Activated CD4-positive, alpha-beta memory T cell treated with anti-CD3 and anti-CD28 coated beads, Interleukin-2, amount 10 ng/mL, durations not matched to agents 7 days and 5 days (primary cell): ENCODE measurements around the gene EMX2. TPM values are rescaled to one million over a fixed set of nuclear protein-coding genes. Genes with fewer than 3 reads are reported as not detected.
"Not testable (repeated sequence)": the region's sequence is repeated elsewhere in the genome, so short reads cannot be mapped to it uniquely, and the experiment has no call there.

Source experiments
- CTCF ChIA-PET: fragments of 350-600 bp; sonication (Branson Sonifier 250); formaldehyde crosslinking; loops from one replicate; lab custom pipeline; 2021; ENCODE audit warnings: antibody characterized with exemption, inconsistent platforms; lab: Charles Lee
- POLR2A ChIA-PET: fragments of 350-600 bp; sonication (Branson Sonifier 250); formaldehyde crosslinking; loops from one replicate; lab custom pipeline; 2021; ENCODE audit warnings: antibody characterized with exemption; lab: Charles Lee
- DNase-seq: peaks from one replicate; pipeline ENCODE4 v3.0.0-alpha.2; 2020
- H3K27ac Mint-ChIP-seq: one replicate; pipeline ENCODE4 v1.8.0; 2021; ENCODE audit warnings: mild to moderate bottlenecking, mixed read lengths
- H3K27me3 Mint-ChIP-seq: one replicate; pipeline ENCODE4 v1.8.0; 2021; ENCODE audit warnings: mixed read lengths
- H3K36me3 Mint-ChIP-seq: one replicate; pipeline ENCODE4 v1.8.0; 2021; ENCODE audit warnings: low read depth, mixed read lengths
- H3K4me1 Mint-ChIP-seq: one replicate; pipeline ENCODE4 v1.8.0; 2021; ENCODE audit warnings: mixed read lengths
- H3K4me3 Mint-ChIP-seq: one replicate; pipeline ENCODE4 v1.8.0; 2021; ENCODE audit warnings: mild to moderate bottlenecking, mixed read lengths
- H3K9me3 Mint-ChIP-seq: one replicate; pipeline ENCODE4 v1.8.0; 2021; ENCODE audit warnings: mixed read lengths
- total RNA-seq, 2 experiments: library from RNA; stranded (reverse); gene quantifications; one replicate each; pipeline ENCODE4 v1.2.3, GENCODE V29; 2021

EMX2 gene
- total RNA-seq: not detected

- DNase-seq: no peak
- peaks cover 15% of the 10 kb centered on the region for H3K4me1 Mint-ChIP-seq
- H3K27me3 Mint-ChIP-seq: peaks cover 83% of the 10 kb centered on the region
- ChIA-PET POLR2A (no interaction called here), CTCF (no interaction called here)
- no peak within 1 kb of the TSS for H3K4me3 Mint-ChIP-seq
- H3K9me3 Mint-ChIP-seq: no peaks in the 10 kb centered on the region
- no peak within 1 kb of the TSS for H3K27ac Mint-ChIP-seq
- H3K36me3 Mint-ChIP-seq: no peaks in the 10 kb centered on the region
Observed at GRCh38 chr10:117542706-117543224, at the start of gene EMX2. Gene EMX2, plus strand, starts transcription at chr10:117542746. Its CDS starts 522 bp downstream, at chr10:117543268.

- no peak overlapping the region for H3K27ac Mint-ChIP-seq
- no peak overlapping the region for H3K4me3 Mint-ChIP-seq
- no peak for DNase-seq
- no peaks in the 10 kb centered on the region for H3K36me3 Mint-ChIP-seq
- H3K27me3 Mint-ChIP-seq: peaks cover 29% of the 10 kb centered on the region
- no peaks in the 10 kb centered on the region for H3K4me1 Mint-ChIP-seq
- ChIA-PET CTCF (interaction anchor here (0.9 to 3.8 kb wide), 10 partner anchors 17 to 963 kb away, joined by 3 to 30 read pairs (median 3); no protein-coding TSS in a partner anchor), POLR2A (no interaction called here)
- no peaks in the 10 kb centered on the region for H3K9me3 Mint-ChIP-seq
Observed at GRCh38 chr10:117496031-117496430, 46.5 kb upstream of the EMX2 start.

- no peak overlapping the region for H3K27ac Mint-ChIP-seq
- DNase-seq: peak; percentile 65
- no peaks in the 10 kb centered on the region for H3K9me3 Mint-ChIP-seq
- no peak overlapping the region for H3K4me3 Mint-ChIP-seq
- ChIA-PET POLR2A (no interaction called here), CTCF (interaction anchor here (0.8 to 3.8 kb wide), 19 partner anchors 10 to 964 kb away, joined by 3 to 30 read pairs (median 3); no protein-coding TSS in a partner anchor)
- no peaks in the 10 kb centered on the region for H3K4me1 Mint-ChIP-seq
- peaks cover 29% of the 10 kb centered on the region for H3K27me3 Mint-ChIP-seq
- no peaks in the 10 kb centered on the region for H3K36me3 Mint-ChIP-seq
Observed at GRCh38 chr10:117496616-117497028, 45.9 kb upstream of the EMX2 start.

DNA sequence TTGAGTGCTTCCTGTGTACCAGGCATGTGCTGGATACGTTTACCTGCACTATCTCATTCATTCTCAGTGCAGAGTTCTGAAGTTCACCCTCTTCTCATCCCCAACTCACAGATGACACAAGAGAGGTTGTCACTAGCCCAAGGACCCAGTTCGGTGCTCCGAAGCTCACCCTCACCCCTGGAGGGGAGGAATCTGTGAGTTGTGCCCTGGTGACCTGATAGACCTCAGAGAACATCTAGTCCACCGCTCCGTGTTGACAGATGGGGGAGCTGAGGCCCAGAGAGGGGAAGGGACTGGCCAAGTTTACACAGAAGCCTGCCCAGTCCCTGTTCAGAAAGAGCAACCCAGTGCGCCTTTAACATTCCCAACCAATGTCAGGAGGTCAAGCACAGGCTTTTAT, 44.8 kb upstream of the EMX2 start:
- H3K36me3 Mint-ChIP-seq: no peaks in the 10 kb centered on the region
- no peaks in the 10 kb centered on the region for H3K9me3 Mint-ChIP-seq
- no peaks in the 10 kb centered on the region for H3K4me1 Mint-ChIP-seq
- CTCF ChIA-PET: interaction anchor here (1.0 to 3.8 kb wide), 5 partner anchors 13 to 961 kb away, joined by 3 to 30 read pairs (median 7); no protein-coding TSS in a partner anchor
- no peak overlapping the region for H3K4me3 Mint-ChIP-seq
- no peak overlapping the region for H3K27ac Mint-ChIP-seq
- DNase-seq: no peak
- peaks cover 24% of the 10 kb centered on the region for H3K27me3 Mint-ChIP-seq
- POLR2A ChIA-PET: no interaction called here

- ChIA-PET POLR2A (no interaction called here), CTCF (no interaction called here)
- no peak for DNase-seq
- no peak overlapping the region for H3K4me3 Mint-ChIP-seq
- no peaks in the 10 kb centered on the region for H3K9me3 Mint-ChIP-seq
- no peaks in the 10 kb centered on the region for H3K4me1 Mint-ChIP-seq
- H3K27me3 Mint-ChIP-seq: peaks cover 15% of the 10 kb centered on the region
- no peak overlapping the region for H3K27ac Mint-ChIP-seq
- H3K36me3 Mint-ChIP-seq: no peaks in the 10 kb centered on the region
Observed at GRCh38 chr10:117499248-117500105, 43.1 kb upstream of the EMX2 start.

- CTCF ChIA-PET: no interaction called here
- no peaks in the 10 kb centered on the region for H3K4me1 Mint-ChIP-seq
- H3K36me3 Mint-ChIP-seq: no peaks in the 10 kb centered on the region
- POLR2A ChIA-PET: no interaction called here
- no peak for DNase-seq
- H3K4me3 Mint-ChIP-seq: no peak overlapping the region
- H3K27me3 Mint-ChIP-seq: peaks cover 12% of the 10 kb centered on the region
- no peak overlapping the region for H3K27ac Mint-ChIP-seq
- no peaks in the 10 kb centered on the region for H3K9me3 Mint-ChIP-seq
Observed at GRCh38 chr10:117500456-117500855, 42.1 kb upstream of the EMX2 start.

- ChIA-PET CTCF (interaction anchor here (0.7 kb wide), 1 partner anchor 285 kb away, joined by 3 read pairs; no protein-coding TSS in a partner anchor), POLR2A (no interaction called here)
- Mint-ChIP-seq H3K27me3 (peaks cover 7% of the 10 kb centered on the region), H3K36me3 (no peaks in the 10 kb centered on the region), H3K4me3 (no peak overlapping the region), H3K27ac (no peak overlapping the region), H3K9me3 (no peaks in the 10 kb centered on the region), H3K4me1 (no peaks in the 10 kb centered on the region)
- DNase-seq: no peak
Observed at GRCh38 chr10:117501460-117502035, 41.0 kb upstream of the EMX2 start.

- no peaks in the 10 kb centered on the region for H3K9me3 Mint-ChIP-seq
- no peaks in the 10 kb centered on the region for H3K4me1 Mint-ChIP-seq
- ChIA-PET POLR2A (no interaction called here), CTCF (no interaction called here)
- no peak overlapping the region for H3K4me3 Mint-ChIP-seq
- H3K36me3 Mint-ChIP-seq: no peaks in the 10 kb centered on the region
- no peak overlapping the region for H3K27ac Mint-ChIP-seq
- peaks cover 5% of the 10 kb centered on the region for H3K27me3 Mint-ChIP-seq
- DNase-seq: no peak
Observed at GRCh38 chr10:117502421-117503243, 39.9 kb upstream of the EMX2 start.

DNA sequence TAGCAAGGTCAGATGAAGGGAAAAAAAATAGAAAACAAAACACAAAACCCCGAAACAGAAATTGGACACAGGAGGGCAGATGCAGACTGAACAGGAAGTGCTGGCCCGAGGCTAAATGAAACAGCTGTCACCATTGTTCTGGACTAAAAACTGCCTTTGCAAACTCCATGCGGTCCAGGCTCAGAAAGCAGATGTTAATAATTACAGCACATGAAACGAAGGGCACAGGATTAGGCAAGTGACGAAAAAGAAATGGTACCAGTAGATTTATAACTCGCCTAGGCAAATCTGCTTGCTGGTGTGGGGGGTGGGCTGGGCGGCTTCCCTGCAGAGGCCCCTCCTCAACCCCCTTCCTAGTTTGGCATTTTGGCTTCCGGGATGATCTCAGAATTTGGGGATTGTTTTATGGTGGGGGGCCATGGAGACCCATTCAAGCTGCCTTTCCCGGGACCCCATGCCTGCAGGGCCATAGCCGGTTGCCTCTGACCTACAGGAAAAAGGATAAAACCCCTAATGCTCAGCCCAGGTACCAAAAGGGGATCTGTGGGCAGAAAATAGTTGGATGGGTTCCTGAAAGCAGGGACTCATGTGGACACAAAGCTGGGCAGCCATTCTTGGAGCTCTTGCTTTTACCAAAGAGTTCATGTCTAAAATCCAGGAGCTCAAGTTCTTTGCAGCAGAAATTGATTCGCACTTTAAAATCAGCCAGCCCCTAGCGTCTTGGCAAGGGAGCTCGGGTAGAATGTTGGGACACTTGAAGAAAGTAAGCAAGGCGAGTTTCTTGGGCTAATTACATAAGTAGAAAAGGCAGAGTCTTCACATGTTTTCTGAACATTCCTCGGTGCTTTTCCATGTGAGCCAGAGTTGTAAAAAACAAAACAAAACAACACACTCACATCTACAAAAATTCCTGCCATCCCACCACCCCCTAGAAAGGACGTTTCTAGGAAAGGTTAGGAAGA, 39.0 kb upstream of the EMX2 start:
- H3K4me1 Mint-ChIP-seq: no peaks in the 10 kb centered on the region
- DNase-seq: no peak
- H3K27me3 Mint-ChIP-seq: peaks cover 5% of the 10 kb centered on the region
- H3K9me3 Mint-ChIP-seq: no peaks in the 10 kb centered on the region
- H3K4me3 Mint-ChIP-seq: no peak overlapping the region
- H3K36me3 Mint-ChIP-seq: no peaks in the 10 kb centered on the region
- no peak overlapping the region for H3K27ac Mint-ChIP-seq
- ChIA-PET POLR2A (no interaction called here), CTCF (no interaction called here)

DNA sequence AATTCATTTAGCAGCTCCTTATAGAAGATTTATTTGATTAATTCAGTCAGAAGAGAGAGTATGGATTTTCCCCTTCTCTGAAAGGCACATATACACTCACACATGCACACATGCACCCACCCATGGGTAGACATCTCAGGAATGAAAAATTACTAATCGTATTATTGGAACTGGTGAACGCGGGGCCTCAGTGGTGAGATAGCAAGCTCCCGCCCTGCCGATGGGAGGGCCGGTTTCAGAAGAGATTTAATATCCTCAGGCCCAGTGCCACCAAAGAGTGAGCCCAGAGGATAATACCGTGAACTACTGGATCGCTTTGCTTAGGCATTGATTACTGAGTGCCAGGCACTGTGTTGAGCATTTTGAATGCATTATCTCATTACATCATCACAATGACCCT, 38.0 kb upstream of the EMX2 start:
- CTCF ChIA-PET: no interaction called here
- no peaks in the 10 kb centered on the region for H3K36me3 Mint-ChIP-seq
- H3K27me3 Mint-ChIP-seq: peaks cover 5% of the 10 kb centered on the region
- no peak overlapping the region for H3K27ac Mint-ChIP-seq
- H3K4me1 Mint-ChIP-seq: no peaks in the 10 kb centered on the region
- POLR2A ChIA-PET: no interaction called here
- no peaks in the 10 kb centered on the region for H3K9me3 Mint-ChIP-seq
- no peak for DNase-seq
- no peak overlapping the region for H3K4me3 Mint-ChIP-seq

GRCh38 chr10:117507081-117507480, 35.5 kb upstream of the EMX2 start:
- H3K27me3 Mint-ChIP-seq, POLR2A ChIA-PET, H3K27ac Mint-ChIP-seq, H3K4me3 Mint-ChIP-seq, H3K36me3 Mint-ChIP-seq, H3K9me3 Mint-ChIP-seq, DNase-seq, H3K4me1 Mint-ChIP-seq, CTCF ChIA-PET: not testable (repeated sequence)

GRCh38 chr10:117509573-117509972, 33.0 kb upstream of the EMX2 start:
- H3K27ac Mint-ChIP-seq: no peak overlapping the region

More at GRCh38 chr10:117509573-117509972, 33.0 kb upstream of the EMX2 start:
- Mint-ChIP-seq H3K4me3 (no peak overlapping the region), H3K4me1 (no peaks in the 10 kb centered on the region), H3K27me3 (peaks cover 8% of the 10 kb centered on the region), H3K9me3 (no peaks in the 10 kb centered on the region), H3K36me3 (no peaks in the 10 kb centered on the region)
- no peak for DNase-seq
- ChIA-PET CTCF (no interaction called here), POLR2A (no interaction called here)
